Measurements from ENCODE around the gene OR56A5.

Gene OR56A5

DNA sequence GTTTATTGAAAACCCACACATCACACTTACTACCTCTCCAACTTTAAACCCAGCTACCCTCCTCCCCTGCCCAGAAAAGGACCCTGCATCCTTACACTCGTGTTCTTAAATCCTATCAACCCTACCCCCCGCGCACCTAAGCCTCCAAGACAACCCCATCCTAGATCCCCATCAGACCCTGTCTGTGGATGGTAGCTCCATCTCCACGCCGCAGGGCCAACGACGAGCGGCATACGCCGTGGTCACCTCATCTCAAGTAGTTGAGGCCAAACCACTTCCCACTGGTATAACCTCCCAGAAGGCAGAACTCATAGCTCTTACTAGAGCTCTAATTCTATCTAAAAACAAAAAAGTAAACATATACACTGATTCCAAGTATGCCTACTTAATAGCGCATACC, 35.6 kb downstream of the OR56A5 start:
- DNase-seq (ENCODE audit: low spot score): no peak

DNA sequence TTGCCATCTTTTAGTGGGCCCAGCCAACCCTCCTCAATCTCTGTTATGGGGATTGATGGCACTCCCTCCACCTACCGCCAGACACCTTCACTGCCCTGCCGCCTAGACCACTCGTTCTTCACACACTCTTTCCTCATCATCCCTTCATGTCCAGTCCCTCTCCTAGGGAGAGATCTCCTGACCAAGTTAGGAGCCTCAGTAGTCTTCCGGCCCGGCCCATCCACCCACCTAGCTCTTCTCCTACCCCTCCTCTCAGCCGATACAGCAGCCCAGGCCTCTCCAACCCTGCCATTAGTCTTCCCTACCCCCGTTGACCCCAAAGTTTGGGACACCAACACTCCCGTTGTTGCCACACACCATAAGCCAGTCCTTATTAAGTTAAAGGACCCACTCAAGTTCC, 37.2 kb downstream of the OR56A5 start:
- no peak for DNase-seq (ENCODE audit: low spot score)

DNA sequence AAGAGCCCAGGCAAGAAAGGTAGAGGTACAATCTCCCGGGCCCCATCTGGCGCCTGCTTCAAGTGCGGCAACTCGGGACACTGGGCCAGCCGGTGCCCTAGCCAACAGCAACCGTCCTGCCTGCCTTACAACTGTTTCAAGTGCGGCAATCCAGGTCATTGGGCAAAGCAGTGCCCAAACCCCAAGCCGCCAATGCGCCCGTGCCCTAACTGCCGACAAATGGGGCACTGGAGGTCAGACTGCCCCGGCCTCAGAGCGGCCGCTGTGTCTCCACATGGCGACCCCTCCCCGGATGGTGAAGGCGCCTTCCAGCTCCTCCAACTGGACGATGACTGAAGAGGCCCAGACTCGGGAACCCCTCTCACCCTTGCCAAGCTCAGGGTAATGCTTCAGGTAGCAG, 37.7 kb downstream of the OR56A5 start:
- DNase-seq (ENCODE audit: low spot score): no peak

DNA sequence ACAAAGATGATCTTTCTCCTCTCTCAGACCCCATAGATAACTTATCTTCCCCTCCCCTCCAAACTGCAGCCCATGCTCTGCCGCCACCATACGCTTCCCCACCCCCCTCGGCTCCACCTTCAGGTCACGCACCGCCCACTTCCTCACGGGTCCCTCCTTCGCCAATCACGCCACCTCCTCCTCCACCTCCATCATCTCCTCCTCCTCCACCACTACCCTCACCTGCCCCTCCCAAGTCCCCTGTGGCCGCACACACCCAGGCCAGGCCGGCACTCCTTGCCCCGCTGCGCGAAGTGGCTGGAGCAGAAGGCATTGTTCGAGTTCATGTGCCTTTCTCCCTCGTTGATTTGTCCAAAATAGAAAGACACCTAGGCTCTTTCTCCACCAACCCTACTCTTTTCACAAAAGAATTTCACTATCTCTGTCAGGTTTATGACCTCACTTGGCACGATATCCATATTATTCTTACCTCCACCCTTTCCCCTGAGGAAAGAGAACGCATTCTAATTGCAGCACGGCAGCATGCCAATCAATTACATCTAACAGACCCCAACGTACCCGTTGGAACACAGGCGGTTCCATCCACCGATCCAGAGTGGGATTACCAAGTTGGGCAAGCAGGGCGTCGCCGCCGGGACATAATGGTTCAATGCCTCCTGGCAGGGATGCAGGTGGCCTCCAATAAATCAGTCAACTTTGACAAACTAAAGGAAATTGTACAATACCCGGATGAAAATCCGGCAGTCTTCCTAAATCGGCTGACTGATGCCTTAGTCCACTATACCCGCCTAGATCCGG, 38.5 kb downstream of the OR56A5 start:
- DNase-seq (ENCODE audit: low spot score): no peak

DNA sequence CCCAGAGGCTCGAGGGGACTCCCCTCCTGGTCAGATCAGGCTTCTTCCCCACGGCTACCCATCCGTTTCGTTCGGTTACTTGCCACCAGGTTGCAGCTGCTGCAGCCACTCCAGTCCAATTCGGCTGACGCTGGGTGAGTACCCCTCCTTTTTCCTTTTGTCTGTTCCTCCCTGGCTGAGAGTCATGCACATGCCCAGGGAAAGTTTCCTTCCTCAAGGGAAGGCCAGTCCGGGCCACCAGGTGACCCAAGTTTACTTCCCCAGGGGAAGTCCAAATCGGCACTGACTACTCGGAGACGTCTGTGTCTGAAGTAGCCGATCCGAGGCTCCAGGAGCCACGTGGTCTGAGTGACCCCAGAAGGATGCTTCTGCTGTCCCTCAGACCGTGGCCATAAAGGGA, 39.5 kb downstream of the OR56A5 start:
- no peak for DNase-seq (ENCODE audit: low spot score)

DNA sequence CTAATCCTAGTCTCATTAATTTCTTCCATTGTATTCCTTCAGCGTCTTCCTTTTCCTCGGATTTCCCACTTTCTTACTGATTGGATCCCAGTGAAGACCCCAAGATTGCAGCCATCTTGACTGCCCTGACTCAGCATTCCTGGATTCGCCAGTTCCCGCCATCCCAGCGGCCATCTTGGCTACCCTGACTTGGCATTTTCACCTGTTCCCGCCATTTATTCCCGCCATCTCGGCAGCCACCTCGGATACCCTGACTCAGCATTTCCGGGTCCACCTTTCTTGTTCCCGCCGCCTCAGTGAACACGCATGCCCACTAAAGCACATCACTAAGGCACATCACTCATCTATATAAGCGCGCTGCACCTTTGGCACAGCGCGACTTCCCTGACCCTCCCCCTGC, 40.0 kb downstream of the OR56A5 start:
- DNase-seq (ENCODE audit: low spot score): no peak

DNA sequence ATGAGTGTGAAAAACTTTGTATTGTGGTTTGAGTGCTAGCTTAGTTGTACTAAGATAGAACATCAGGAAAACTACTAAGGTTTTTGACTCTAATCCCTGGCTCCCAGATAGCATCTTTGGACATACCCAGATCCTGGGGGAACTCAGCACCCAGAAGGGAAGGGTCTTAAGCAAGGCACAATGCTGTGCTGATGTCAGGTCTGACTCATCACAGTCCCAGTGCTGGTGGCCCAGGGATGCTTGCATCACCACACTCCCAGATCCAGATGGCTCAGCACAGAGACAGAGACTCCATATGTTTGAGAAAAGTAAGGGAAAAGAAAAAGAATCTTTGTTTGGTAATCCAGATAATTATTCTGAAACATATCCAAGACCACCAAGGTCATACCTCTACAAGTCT, 44.5 kb downstream of the OR56A5 start:
- no peak for DNase-seq (ENCODE audit: low spot score)

DNA sequence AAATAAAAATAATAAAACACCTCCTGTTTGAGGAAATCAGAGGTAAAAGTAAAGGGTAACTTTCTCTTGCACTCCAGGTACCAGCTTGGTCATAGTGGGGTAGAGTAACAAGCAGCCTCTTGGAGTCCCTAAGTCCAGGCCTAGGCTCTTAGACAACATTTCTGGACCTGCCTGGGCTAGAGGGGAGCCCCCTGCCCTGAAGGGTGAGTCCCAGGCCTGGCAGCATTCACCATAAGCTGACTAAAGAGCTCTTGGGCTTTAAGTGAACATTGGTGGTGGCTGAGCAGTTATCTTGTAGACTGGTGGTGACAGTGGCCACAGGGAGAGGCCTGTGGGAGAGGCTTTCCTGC, 44.9 kb downstream of the OR56A5 start:
- DNase-seq (ENCODE audit: low spot score): no peak

DNA sequence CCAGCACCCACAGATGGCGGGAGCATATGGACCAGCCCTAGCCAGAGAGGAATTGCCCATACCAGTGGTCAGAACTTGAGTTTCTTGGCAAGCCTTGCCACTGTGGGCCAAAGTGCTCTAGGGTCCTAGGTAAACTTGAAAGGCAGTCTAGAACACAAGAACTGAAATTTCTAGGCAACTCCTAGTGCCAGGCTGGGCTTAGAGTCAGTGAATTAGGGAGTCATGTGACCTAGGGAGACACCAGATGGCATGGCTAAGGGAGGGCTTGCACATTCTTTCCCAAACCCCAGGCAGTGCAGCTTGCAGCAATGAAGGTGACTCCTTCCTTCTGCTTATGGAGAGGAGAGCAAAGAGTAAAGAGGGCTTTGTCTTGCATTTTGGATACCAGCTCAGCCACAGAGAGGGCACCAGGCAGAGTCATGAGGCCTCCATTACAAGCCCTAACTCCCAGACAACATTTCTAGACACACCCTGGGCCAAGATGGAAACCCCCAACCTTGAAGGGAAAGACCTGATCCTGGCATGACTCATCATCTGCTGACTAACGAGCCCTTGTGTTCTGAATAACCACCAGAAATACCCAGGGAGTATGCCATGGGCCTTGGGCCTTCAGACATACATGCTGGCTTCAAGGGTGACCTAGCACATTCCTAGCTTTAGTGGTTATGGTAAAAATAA, 45.4 kb downstream of the OR56A5 start:
- no peak for DNase-seq (ENCODE audit: low spot score)
